Activated T-cell treated with anti-CD3 and anti-CD28 coated beads for 24 hours (primary cell): ENCODE results near the gene SLC16A8.
"Not testable (repeated sequence)": the region's sequence is repeated elsewhere in the genome, so short reads cannot be mapped to it uniquely, and the experiment has no call there.

Experiments used
- DNase-seq: peaks from one replicate; pipeline ENCODE4 v3.0.0-alpha.2; 2020; ENCODE audit warnings: low read depth

Gene SLC16A8

GRCh38 chr22:38043151-38044039, 40.6 kb downstream of the SLC16A8 start:
- no peak for DNase-seq

GRCh38 chr22:38042488-38042790, 41.5 kb downstream of the SLC16A8 start:
- DNase-seq, result no peak

GRCh38 chr22:38041760-38042487, 42.1 kb downstream of the SLC16A8 start:
- no peak for DNase-seq

- DNase-seq, result no peak
Observed at GRCh38 chr22:38040953-38041759, 42.8 kb downstream of the SLC16A8 start.

GRCh38 chr22:38038890-38039812, 44.8 kb downstream of the SLC16A8 start:
- DNase-seq, result no peak

GRCh38 chr22:38038426-38038825, 45.6 kb downstream of the SLC16A8 start:
- DNase-seq, result no peak

- not testable (repeated sequence) for DNase-seq
Observed at GRCh38 chr22:38037367-38038150, 46.4 kb downstream of the SLC16A8 start.

- DNase-seq, result no peak
Observed at GRCh38 chr22:38036392-38037062, 47.5 kb downstream of the SLC16A8 start.

- no peak for DNase-seq
Observed at GRCh38 chr22:38035530-38035885, 48.5 kb downstream of the SLC16A8 start.

- DNase-seq, result no peak
Observed at GRCh38 chr22:38034884-38035529, 49.0 kb downstream of the SLC16A8 start.

- DNase-seq, result no peak
Observed at GRCh38 chr22:38034278-38034882, 49.6 kb downstream of the SLC16A8 start.

GRCh38 chr22:38033522-38034277, 50.3 kb downstream of the SLC16A8 start:
- DNase-seq, result no peak

GRCh38 chr22:38032681-38033521, 51.1 kb downstream of the SLC16A8 start:
- no peak for DNase-seq

GRCh38 chr22:38031491-38031890, 52.5 kb downstream of the SLC16A8 start:
- DNase-seq, result no peak

- no peak for DNase-seq
Observed at GRCh38 chr22:38030311-38031133, 53.5 kb downstream of the SLC16A8 start.

GRCh38 chr22:38029901-38030300, 54.1 kb downstream of the SLC16A8 start:
- no peak for DNase-seq

- DNase-seq, result no peak
Observed at GRCh38 chr22:38029370-38029769, 54.6 kb downstream of the SLC16A8 start.
